Type B pancreatic cell (in vitro differentiated cells): ENCODE results near the gene PGP. TPM values are rescaled to one million over a fixed set of nuclear protein-coding genes. Genes with fewer than 3 reads are reported as not detected.

ENCODE experiments used
- DNase-seq: peaks from one replicate; pipeline ENCODE4 v3.0.0; 2021; ENCODE audit warnings: mixed read lengths; ENCODE audit not compliant: unreplicated experiment; ENCODE audit errors: extremely low spot score
- H3K27ac Mint-ChIP-seq: 2 replicates; pipeline ENCODE4 v1.8.0; 2021; ENCODE audit warnings: mild to moderate bottlenecking, mixed read lengths
- H3K27me3 Mint-ChIP-seq: 2 replicates; pipeline ENCODE4 v1.8.0; 2021; ENCODE audit warnings: mixed read lengths
- H3K36me3 Mint-ChIP-seq: 2 replicates; pipeline ENCODE4 v1.8.0; 2021; ENCODE audit warnings: mixed read lengths
- H3K4me1 Mint-ChIP-seq: one replicate; pipeline ENCODE4 v1.8.0; 2021; ENCODE audit warnings: mixed read lengths; ENCODE audit not compliant: unreplicated experiment
- H3K4me3 Mint-ChIP-seq: 2 replicates; pipeline ENCODE4 v1.8.0; 2021; ENCODE audit warnings: mild to moderate bottlenecking, mixed read lengths
- H3K9me3 Mint-ChIP-seq: 2 replicates; pipeline ENCODE4 v1.8.0; 2021; ENCODE audit warnings: mixed read lengths
- total RNA-seq: library from RNA; stranded (reverse); gene quantifications from 2 replicates; pipeline ENCODE4 v1.2.1, GENCODE V29; 2021; ENCODE audit warnings: low replicate concordance
- TF ChIP-seq, protein P1 (sequence below): fragments of 200-600 bp; sonication (generic); conservative IDR thresholded peaks from 2 replicates; pipeline ENCODE4 v1.5.0; 2021; ENCODE audit warnings: antibody characterized with exemption, mild to moderate bottlenecking

Gene PGP
- total RNA-seq, 1 donor from 2014 or later: 25.5 TPM

DNA sequence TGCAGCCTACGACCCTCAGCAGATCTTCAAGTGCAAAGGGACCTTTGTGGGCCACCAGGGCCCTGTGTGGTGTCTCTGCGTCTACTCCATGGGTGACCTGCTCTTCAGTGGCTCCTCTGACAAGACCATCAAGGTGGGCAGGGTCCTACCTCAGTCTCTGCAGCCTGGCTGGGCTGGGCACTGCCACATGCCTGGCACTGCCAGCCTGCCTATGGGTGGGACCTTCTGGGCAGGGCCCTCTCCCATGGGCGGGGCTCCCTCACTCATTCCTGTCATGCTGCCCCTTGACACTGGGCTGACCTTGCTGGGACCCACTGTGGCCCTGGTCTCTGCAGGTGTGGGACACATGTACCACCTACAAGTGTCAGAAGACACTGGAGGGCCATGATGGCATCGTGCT is 40.7 kb downstream of the PGP start:
- DNase-seq: no peak
- Mint-ChIP-seq H3K4me1 (no peaks in the 10 kb centered on the region), H3K36me3 (peaks cover 4% of the 10 kb centered on the region), H3K9me3 (no peaks in the 10 kb centered on the region), H3K27me3 (no peaks in the 10 kb centered on the region), H3K4me3 (no peak overlapping the region), H3K27ac (no peak overlapping the region)
- TF ChIP-seq, protein P1, sequence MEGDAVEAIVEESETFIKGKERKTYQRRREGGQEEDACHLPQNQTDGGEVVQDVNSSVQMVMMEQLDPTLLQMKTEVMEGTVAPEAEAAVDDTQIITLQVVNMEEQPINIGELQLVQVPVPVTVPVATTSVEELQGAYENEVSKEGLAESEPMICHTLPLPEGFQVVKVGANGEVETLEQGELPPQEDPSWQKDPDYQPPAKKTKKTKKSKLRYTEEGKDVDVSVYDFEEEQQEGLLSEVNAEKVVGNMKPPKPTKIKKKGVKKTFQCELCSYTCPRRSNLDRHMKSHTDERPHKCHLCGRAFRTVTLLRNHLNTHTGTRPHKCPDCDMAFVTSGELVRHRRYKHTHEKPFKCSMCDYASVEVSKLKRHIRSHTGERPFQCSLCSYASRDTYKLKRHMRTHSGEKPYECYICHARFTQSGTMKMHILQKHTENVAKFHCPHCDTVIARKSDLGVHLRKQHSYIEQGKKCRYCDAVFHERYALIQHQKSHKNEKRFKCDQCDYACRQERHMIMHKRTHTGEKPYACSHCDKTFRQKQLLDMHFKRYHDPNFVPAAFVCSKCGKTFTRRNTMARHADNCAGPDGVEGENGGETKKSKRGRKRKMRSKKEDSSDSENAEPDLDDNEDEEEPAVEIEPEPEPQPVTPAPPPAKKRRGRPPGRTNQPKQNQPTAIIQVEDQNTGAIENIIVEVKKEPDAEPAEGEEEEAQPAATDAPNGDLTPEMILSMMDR: no peak

DNA sequence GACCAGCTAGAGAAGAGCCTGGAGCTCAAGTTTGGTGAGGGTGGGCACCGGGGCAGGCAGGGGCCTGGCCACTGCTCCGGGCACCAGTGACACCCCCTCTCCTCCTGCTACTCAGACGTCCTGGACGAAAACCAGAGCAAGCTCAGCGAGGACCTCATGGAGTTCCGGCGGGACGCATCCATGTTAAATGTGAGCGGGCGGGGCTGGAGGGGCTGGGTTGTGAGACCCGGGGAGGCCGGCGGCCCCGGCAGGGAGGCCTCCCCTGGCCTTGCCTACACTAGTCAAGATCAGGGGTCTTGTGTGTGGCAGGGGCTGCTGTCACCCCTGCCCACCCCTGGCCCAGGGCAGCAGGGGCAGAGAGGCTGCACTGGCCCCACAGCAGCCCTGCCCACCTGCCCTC is 41.3 kb downstream of the PGP start:
- H3K9me3 Mint-ChIP-seq: no peaks in the 10 kb centered on the region

GRCh38 chr16:2172688-2173335 is 41.8 kb downstream of the PGP start:
- TF ChIP-seq, protein P1: no peak
- no peaks in the 10 kb centered on the region for H3K9me3 Mint-ChIP-seq
- peaks cover 4% of the 10 kb centered on the region for H3K36me3 Mint-ChIP-seq
- H3K4me1 Mint-ChIP-seq: no peaks in the 10 kb centered on the region
- no peak for DNase-seq
- no peak overlapping the region for H3K27ac Mint-ChIP-seq
- no peak overlapping the region for H3K4me3 Mint-ChIP-seq
- no peaks in the 10 kb centered on the region for H3K27me3 Mint-ChIP-seq

More for the DNA sequence above, 41.3 kb downstream of the PGP start:
- Mint-ChIP-seq H3K36me3 (peaks cover 4% of the 10 kb centered on the region), H3K27me3 (no peaks in the 10 kb centered on the region), H3K4me1 (no peaks in the 10 kb centered on the region), H3K4me3 (no peak overlapping the region), H3K27ac (no peak overlapping the region)
- TF ChIP-seq, protein P1: no peak
- DNase-seq: no peak

DNA sequence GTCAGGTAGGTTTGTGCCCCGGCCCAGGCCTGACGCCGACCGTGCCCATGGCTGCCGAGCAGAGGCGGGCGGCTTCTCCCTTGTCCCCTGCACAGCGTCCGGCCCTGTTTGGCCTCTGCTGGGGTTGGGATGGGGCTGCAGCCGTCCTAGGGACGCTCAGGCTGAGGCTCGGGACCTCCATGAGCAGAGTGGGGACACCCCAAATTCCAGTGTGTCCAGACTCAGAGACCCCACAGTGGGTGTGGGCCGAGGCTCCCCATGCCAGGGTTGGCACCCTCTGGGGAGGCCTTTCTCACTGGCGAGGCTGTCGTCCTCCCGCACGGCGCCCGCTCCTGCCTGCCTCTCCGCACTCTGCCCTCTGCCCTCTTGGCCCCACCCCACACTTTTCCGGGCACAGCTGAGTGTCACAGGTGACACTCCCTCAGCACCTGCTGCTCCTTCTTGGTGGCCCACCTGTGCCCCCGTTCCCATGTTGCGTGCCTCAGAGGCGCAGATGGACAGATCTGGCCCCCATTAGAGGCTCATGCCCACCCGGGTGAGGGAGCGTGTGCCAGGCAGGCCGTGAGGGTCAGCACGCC is 43.0 kb downstream of the PGP start:
- Mint-ChIP-seq H3K4me1 (no peaks in the 10 kb centered on the region), H3K36me3 (no peaks in the 10 kb centered on the region), H3K27ac (no peak overlapping the region), H3K27me3 (no peaks in the 10 kb centered on the region), H3K9me3 (no peaks in the 10 kb centered on the region), H3K4me3 (no peak overlapping the region)
- TF ChIP-seq, protein P1: no peak
- no peak for DNase-seq

DNA sequence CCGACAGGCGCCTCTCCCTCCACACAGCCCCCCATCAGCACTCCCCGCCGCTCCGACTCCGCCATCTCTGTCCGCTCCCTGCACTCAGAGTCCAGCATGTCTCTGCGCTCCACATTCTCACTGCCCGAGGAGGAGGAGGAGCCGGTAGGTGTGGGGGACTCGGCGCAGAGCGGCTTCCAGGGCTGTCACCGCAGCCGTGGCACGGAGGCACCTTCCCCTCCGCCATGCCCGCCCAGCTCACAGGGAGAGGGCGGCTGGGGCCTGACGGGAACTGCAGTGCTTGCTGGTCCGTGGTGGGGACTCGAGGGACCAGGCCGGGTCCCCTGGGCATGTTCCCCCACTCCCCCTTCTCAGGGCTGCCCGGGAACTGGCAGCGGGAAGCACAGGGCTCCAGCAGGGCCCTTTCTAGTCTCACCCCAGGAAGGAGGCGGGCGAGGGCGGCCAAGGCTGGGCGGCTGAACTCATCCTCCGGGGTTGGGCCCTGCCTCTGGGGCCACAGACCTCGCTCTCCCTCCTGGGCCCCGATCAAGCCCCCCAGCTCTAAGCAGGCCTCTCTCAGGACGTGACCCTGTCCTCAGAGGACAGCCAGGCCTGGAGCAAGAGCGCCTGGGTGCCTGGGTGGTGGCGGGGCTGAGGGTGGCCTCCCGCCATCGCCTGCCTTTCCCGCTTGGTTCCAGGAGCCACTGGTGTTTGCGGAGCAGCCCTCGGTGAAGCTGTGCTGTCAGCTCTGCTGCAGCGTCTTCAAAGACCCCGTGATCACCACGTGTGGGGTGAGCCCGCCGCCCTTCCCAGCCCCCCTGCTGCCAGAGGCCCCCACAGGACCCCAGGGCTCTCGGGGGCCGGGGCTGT is 43.8 kb downstream of the PGP start:
- Mint-ChIP-seq H3K9me3 (no peaks in the 10 kb centered on the region), H3K27ac (no peak overlapping the region), H3K27me3 (no peaks in the 10 kb centered on the region), H3K4me3 (no peak overlapping the region), H3K36me3 (no peaks in the 10 kb centered on the region), H3K4me1 (no peaks in the 10 kb centered on the region)
- TF ChIP-seq, protein P1: no peak
- no peak for DNase-seq
